ENCODE data around the gene IGF2.

The IGF2 gene

DNA sequence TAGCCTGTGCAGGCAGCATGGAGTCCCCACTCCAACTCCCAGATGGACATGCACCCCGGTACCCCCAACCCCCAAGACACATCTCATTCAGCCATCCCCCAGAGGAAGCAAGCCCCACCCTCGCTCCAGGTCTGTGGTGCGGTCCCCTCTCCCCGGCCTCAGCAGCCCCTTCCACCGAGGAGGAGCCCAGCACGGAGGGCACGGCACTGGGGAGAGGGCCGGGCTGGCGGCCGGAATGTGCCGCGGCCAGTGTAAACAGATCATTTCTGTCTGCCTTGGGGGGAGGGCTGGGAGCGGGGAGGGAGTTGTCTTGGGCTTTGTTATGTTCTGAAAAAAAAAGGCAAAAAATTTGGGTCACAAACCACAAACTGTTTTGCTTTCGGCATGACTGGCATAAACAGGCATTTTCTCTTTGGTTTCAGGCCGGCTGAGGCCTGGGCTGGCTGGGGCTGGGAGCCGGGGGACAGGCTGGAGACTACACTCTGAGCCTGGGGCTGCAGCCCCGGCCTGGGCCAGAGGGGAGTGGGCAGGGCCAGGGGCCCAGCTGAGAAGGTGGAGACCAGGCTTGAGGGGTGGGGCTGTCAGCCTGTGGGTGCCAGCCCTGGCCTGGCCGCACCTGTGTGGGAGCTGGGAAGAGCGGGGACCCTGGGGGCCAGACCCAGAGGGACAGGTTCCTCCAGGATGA is 16.8 kb downstream of the IGF2 start:
- no peak for DNase-seq

DNA sequence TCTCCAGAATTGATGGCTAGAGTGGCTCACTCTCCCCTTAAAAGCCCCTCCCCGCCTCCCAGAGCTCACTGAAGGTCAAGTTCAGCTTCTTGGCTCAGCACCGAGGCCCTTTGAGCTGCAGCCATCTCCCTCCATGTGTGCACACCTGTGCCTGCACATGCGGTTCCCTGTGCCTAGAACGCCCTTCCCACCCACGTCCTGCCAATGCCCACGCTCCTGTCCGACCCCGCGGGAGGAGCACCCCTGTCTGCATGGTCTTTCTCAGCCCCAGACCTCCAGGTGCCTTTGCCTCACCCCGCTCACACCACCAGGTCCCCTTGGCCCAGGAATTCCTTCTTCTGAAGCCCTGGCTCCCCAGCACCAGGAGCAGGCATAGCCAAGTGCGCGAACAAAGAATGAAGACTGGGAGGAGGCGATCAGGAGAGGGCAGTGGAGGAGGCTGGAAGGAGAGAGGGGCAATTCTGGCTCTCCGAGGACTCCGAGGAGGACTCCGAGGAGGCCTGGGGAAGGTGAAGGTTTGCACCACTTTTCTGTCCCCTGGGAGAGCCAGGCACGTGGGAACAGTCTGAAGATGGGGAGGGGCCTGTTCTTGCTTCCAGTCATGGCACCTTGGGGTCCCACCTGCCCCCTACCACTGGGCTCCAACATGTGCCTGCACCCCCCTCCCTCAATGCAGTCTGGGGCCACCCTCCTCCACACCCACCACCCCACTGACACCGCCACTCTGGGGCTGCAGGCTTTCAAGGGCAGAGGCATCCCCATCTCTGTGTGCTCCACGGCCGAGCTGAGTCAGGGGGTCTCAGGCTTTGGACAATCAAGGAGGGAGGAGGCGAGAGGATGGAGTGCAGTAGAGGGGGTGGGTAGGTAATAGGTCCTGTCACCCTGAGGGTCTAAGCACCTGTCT is 17.7 kb downstream of the IGF2 start:
- DNase-seq = no peak

DNA sequence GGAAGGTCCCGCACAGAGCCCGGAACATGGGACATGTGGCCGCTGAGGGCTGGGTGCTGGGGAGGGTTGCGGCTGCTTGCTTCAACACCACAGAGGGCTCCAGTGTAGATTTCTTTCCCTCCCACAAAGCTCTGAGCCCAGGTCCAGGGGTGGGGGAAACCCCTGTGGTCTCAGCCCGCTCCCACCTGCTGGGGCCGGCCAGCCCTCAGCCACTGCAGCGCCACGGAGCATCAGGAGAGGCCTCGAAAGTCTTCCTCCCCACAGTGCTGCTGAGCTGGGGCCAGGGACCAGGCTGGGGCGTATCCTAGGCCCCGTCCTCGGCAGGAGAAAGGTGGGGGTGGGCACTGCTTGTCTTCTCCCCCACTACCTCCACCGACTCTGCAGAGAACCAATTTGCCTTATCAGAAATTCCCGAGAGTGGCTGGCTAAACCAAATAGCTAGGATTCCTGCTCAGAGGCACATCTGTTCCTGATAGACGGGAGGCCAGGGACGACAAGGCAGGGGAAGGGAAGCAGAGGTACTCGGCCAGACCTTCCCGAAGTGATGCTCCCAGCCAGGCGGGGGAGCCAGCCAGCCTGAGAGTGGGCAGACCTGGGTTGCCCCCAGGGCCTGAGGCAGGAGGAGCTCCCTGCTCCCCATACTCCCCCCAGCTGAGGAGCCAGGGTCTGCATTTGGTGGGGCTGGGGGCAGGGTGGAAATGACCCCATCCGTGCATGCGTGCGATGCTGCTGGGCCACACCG is 18.7 kb downstream of the IGF2 start:
- DNase-seq = no peak

DNA sequence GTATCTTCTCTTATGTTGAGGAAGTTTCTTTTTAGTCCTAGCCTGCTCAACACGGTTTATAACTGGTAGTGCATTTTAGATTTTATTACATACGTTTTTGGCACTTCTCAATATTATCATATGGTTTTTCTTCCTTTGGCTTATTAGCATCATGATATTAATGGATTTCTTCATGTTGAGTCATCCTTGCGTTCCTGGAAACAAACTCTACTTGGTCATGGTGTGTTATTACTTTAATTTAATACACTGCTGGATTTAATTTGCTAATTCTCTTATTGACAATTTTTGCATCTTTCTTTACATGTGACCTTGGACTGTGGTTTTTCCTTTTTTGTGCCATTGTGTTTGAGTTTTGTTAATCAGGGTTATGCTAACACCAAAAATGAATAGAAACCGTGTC is 20.5 kb downstream of the IGF2 start:
- DNase-seq = no peak

DNA sequence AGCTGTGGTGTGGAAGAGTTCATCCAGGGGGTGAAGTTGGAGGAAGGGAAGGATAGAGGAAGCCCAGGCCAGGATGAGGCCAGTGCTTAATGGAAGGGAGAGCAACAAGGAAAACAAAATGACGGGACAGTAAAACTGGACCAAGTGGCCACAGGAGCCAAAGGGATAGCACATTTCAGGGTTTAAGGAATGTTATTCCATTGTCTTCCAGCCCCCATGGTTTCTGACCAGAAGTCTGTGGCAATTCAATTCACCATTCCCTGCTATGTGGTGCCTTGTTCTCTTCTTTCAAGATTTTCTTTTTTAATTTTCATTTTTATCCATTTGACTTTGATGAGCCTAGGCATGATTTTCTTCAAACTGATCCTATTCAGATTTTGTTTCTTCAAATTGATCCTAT is 22.5 kb downstream of the IGF2 start:
- DNase-seq = no peak

DNA sequence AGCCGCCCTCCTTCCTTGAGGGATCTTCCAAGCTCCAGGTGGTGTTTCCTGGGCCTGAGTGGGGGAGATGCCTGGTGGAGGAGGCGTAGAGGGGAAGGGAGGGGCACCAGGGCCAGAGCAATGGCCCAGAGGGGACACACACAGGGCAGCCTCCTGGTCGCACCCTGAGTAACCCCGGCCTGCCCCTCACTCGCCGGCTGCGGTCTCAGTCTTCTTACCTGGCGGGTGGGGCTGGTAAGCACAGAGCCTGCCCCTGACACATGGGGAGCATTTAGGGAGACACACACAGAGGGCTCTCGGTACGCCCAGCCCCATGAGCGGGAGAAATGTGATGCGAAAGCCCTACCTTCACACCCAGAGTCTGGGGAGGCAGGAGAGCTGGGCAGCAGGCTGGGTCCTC is 23.9 kb downstream of the IGF2 start:
- no peak for DNase-seq

DNA sequence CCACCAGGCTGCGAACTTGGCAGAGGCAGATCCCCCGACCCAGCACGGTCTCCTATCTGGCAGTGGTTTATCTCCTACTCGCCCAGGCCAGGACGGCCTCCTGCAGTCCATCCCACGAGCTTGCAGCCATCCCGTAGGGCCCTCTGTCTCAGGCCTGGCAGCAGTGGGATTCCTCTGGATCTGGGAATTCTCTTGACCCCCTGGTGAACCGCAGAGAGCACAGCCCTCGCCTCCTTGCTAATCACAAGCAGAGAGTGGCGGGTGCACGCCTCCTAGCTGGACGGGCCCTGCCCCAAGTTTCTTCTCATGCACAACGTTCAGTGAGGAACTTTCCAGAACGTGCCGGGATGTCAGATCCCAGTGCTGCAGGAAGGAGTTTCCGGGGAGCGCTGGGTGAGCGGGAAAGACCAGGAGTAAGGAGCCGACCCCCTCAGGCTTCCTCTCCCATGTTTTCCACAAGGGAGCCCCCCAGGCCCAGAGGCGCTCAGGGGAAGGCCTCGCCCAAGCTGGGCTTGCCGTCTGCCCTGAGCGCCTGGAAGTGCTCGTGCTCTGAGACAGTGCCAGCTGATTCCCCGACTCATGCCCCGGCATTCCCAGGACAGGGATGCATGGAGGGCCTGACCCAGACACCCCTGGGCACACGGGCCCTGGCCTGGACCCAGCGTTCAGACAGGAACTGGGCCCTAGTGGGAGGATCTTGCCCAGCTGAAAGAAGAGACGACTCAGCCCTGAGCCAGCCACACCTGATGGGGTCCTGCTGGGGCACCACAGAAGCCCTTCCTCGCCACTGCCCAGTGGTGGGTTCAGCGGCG is 24.6 kb downstream of the IGF2 start:
- no peak for DNase-seq

DNA sequence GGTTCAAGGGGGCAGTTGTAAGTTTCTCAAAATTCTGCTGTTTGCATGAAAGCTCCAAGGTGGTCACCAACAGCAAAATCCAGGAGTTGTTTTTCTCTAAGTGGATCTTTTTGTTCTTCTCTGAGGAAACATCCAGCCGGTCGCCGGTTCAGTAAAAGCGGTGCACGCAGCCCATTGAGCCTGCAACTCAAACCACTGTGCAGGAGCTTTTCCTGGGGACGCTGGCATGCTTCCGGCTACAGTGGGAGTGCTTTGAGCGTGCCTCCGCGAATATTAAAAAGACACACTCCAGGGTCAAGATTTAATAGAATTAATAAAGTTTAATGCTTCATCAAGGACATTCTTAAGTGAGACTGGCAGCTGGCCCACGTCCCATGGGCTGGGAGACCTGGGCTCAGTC is 25.4 kb downstream of the IGF2 start:
- DNase-seq = no peak

DNA sequence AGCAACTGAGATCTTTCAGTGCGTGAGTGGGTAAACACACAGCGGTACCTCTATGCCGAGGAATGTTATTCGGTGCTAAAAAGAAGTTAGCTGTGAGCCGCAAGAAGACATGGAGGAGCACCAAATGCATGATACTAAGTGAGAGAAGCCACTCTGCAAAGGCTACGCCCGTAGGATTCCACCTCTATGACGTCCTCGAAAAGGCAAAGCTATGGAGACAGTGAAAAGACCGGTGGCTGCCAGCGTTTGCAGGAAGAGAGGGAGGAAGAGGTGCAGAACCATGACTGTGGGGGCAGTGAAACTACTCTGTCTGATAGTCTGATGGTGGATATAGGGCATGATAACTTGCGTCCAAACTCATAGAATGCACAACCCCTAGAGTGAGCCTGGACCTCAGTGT is 28.7 kb downstream of the IGF2 start:
- no peak for DNase-seq

DNA sequence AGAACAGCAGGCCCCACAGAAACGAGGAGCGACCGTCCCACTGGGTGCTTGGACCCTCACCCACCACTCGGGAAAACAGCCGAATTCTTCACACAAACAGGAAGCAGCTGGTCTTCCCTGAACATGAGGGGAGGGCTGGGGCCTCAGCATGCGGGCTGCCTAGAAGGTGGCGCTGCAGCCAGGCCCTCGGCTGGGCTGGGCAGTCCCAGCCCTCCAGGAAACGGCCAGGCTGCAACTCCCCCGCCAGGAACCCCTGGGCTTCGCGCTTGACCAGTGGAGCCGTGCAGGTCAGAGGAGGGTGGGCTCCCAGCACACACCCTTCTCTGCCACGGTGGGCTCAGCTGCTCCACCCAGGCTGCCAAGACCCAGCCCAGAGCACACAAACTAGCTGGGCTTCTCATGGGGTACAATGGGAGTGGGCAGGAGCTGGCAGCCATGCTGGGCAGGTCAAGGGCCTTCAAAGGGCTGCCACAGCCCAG is 29.6 kb downstream of the IGF2 start:
- DNase-seq = no peak

DNA sequence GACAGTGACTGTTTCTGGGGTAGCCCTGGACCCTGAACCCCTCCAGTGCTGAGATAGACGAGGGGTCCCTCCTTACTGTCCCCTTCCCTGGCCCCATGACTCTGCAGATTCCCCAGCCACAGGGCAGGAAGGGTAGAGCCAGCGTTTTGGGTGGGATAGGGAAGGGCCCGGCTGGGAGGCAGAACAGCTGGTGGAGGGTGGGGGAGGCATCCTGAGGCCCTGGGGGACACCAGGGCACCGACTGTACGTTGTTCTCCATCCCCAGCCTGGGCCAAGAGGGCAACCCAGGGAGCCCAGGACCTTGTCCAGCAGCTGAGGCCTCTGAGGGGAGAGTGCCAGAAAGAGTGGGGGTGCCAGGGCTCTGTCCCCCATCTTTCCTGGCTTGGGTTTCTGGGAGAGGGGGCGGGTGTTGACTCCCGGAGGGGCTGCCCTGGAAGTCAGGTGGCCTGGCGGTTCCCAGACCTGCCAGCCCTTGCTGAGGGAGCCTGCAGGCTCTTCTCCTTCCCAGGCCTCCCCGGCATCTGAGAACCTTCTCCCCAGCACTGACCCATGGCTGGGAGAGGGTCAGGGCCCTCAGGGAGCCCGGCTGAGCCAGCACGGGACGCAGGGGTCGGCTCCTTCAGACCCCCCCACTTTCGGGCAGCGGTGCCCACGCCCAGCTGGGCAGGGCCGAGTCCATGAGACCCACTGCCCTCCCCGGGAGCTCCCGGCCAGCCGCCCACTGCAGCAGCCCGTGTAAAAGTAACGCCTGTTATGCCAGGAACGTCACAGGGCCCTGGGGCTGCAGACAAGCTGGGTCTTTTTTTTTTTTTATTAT is 30.3 kb downstream of the IGF2 start:
- no peak for DNase-seq

DNA sequence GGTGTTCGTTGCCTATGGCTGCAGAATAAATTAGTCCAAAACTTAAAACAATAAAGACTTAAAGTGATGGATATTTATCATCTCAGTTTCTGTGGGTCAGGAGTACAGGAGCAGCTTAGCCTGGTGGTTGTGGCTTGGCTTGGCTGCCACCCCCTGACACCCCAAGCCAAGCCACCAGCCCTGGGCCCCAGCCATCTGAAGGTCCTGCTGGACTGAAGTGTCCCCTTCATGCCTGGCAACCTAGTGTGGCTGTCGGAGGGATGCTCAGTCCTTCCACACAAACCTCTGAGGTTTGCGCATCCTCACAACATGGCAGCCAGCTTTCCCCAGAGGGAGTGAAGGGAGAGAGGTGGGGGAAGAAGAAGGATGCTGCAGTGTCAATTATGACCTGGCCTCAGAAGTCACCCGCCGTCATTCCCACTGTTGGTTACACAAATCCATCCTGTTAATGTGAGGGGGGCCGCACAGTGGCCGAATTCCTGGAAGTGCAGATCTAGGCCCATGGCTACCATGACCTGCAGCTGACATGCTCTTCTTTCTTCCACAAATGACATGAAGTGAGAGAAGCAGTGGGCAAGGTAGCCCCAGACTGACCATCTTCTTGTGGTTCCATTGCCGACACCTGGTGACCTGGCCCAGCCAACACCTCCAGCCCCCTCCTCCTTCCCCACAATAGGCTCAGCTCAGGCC is 31.1 kb downstream of the IGF2 start:
- no peak for DNase-seq

DNA sequence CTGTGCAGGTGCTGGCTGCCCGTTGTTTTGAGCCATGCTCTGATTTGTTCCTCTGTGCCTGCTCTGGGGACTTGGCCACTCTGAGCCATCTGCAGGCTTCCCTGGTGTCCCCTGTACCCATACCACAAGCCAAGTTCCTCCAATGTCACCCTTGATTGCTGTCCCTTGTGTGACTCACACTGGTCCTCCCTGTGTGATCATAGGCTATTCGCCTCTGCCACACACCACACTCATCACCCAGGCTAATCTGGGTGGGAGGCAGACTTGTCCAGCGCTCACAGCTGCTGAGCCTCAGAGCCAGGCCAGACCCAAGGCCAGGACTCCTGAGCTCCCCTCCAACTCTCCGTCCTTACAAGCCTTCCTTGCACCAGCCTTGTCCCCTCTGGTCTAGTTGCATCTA is 31.7 kb downstream of the IGF2 start:
- no peak for DNase-seq

DNA sequence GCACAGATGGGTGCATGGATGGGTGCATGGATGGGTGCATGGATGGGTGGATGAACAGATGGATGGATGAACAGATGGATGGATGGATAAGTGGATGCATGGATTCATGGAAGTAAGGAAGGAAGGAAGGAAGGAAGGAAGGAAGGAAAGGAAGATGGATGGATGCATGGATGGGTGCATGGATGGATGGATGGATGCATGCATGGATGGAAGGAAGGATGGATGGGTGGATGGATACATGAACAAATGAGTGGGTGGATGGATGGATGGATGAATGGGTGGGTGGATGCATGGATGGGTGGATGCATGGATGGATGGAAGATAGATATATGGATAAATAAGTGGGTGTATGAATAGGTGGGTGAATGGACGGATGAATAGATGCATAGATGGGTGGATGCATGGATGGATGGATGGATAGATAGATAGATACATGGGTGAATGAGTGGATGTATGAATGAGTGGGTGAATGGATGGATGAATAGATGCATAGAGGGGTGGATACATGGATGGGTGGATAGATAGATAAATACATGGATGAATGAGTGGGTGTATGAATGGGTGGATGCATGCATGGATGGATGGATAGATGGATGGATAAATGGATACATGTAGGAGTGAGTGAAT is 32.5 kb downstream of the IGF2 start:
- DNase-seq = no peak

DNA sequence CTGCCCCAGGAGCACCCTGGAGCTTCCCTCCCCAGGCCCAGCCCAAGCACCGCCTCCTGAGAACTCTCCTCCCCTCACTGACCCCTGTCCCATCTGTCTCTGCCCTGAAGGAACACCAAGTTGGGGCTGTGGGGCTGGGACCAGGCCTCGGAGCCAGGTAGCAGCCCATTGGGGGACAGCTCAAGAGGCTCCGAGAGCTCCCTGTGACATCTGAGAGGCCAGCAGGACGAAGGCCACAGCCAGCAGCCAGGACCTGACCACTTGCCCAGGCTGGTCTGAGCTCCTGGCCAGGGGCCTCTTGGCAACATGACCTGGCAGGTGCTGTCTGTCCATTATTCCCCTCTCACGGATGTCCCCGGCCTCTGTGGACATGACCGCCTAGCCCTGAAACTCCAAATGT is 33.7 kb downstream of the IGF2 start:
- DNase-seq = no peak

DNA sequence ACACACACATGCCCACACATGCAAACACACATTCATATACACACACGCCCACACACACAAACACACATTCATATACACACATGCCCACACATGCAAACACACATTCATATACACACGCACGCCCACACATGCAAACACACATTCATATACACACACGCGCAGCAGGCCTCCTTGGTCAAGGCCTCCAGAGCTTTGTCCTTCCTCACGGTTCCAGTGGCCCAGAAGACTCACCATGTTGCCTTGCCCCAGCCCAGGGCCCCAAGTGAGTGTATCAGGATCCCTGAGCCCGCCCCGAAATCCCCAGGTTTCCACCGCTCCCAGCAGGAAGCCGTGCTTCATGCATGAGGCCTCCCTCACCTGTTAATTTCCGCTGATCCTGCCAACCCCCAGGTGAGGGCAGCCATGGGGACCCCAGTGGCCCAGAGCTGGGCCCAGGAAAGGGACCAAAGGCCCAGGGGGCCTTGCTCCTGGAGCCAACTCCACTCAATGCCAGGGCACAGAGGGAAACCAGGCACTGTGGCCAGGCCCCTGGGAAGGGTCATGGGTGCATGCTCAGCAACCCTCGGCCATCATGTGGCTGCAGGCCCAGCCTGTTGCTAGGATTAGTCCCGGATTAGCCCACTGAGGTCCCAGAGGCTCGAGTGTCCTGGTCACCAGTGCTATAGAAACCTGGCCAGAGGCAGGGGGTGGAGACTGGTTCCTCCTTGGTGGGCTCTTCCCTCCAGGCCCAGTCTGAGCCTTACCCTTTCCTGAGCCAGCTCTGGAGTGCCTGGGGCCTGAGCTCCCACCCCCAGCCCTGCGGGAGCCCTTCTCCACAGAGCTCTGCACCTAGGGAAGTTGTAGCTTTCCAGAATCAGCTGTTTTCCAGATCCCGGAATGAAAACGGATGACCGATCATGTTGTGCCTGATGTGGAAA is 34.4 kb downstream of the IGF2 start:
- no peak for DNase-seq

DNA sequence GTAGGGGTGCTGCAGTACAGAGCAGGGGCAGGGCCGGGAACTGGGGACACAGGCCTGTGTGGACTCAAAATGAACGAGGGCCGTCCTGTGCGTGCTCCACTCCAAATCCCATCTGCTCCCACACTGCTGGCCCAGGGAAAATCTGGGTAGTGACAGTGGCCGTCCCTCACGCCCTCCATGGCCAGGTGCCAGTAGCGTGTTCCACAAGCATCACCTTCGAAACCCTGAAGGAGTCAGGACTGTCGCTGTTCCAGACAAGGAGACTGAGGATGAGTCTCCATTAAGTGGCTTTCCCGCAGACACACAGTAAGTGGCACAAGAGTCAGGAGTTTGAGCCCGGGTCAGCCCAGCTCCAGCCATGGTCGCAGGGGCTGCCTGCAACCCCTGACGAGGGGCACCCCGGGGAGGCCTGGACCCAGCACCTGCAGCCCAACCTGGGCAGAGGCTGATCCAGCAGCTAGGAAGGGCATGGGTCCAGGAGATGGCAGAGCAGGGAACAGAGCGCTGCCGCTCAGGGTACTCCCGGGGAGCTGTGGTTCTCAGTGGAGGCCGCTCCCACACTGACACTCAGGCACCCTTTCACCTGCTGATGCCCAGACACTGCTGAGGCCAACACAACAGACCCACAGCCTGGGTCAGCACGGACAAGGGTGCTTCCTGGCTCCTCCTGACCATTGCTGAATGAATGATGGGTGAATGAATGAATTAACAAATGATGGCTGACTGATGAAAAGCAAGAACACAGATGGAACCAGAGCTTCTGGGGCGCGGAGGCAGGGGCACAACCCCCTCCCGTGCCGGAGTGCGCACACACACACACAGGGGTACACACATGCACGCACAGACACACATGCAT is 35.3 kb downstream of the IGF2 start:
- DNase-seq = no peak

DNA sequence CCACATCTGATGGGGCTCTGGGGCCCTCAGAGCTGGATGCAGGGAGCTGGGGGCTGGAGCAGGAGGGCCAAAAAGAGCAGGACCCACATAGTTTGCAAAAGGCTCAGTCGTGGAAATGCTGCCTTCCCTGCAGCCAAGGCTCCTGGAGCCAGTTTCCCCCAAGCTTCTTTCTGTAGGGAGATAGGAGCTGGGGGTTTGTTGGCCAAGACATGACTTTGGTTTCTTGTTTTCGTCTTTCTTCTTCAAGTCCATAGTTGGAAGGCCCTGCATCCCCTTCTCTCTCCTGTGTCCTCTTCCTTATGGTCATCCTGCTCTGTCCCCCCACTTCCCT is 36.3 kb downstream of the IGF2 start:
- no peak for DNase-seq

All from 8988T (cell line).